IPS-18c (cell line): ENCODE data around the gene ESR1.
"Not testable (repeated sequence)": the region's sequence is repeated elsewhere in the genome, so short reads cannot be mapped to it uniquely, and the experiment has no call there.

Experiments used
- H3K4me3 ChIP-seq: 2 replicates; pipeline ENCODE4 v1.7.0; 2013; ENCODE audit warnings: low read depth, mild to moderate bottlenecking, low read length, moderate library complexity; ENCODE audit not compliant: insufficient read depth
- H3K9me3 ChIP-seq: one replicate; pipeline ENCODE4 v1.6.1; 2013; ENCODE audit warnings: mild to moderate bottlenecking, low read length, moderate library complexity; ENCODE audit not compliant: control insufficient read depth, insufficient read depth

The ESR1 gene

DNA sequence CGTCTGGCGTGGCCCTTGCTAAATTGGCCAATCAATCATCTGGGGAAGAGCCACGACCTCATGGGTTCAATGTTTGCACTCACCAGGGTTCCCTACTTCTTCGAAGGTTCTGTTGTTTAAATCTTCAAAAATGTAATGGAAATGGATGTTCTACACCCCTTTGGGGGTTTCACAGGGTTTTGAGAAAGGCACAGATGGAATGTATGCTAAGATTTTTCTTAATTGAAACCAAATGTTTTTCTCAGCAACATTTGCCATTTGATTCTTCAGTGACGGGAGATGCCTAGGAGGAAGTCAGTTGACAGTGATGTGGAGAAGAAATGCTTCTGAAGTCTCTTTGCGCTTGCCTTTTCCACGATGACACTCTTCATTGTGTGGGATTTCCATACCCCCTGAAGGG is 312.3 kb downstream of the ESR1 start:
- Histone ChIP-seq H3K9me3 (no peaks in the 10 kb centered on the region), H3K4me3 (no peak overlapping the region)

- Histone ChIP-seq H3K9me3 (no peaks in the 10 kb centered on the region), H3K4me3 (no peak overlapping the region)
These were observed 314.4 kb downstream of the ESR1 start for GRCh38 chr6:152121910-152122309.

- no peak overlapping the region for H3K4me3 ChIP-seq
These were observed 315.0 kb downstream of the ESR1 start for GRCh38 chr6:152122434-152122833.

DNA sequence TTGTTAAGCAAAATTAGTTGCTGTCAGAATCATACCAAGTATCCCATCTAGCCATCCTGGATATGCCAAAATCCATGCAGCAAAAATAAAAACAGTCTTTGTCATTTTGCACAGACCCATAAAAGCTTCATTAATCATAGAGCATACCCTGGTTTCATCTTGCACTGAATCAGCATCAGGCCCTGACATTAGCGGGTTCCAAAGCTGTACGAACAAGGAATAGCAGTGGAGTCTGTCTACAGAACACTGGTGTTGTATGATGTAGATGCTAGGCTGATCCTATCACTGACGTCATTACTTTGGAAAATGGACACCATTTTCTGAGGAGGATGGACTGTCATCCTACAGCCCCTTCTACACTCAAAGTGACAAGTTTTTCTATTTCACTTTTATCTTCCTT is 315.6 kb downstream of the ESR1 start:
- Histone ChIP-seq H3K4me3 (no peak overlapping the region), H3K9me3 (no peaks in the 10 kb centered on the region)

More at GRCh38 chr6:152122434-152122833, 315.0 kb downstream of the ESR1 start:
- no peaks in the 10 kb centered on the region for H3K9me3 ChIP-seq

DNA sequence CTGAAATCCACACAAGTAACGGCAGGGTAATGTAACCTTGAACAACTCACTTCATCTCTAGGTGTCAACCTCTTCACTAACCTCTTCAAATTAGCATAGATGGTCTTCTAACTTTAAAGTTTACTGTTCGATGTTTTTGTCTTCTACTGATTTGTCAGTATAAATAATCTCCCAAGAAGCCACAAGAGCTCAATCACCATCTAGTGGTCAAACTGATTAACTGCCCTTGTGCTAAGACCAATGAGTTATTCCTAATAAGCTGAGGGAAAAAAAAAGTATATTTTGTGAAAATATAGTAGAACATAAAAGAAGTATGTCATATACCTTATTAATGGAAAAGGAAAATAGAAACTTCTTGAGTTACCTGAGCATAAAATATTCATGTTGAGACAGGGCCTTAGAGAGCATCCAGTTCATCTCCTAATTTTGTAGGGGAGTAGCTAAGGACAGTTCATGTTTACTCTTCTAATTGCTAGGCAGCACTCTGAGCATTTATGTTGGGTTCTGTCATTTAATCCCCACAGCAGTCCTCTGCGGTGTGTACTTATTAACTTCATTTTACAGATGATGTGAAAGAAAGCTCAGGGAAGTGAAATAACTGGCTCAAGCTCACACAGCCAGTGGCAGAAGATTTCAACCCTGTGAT is 317.1 kb downstream of the ESR1 start:
- H3K4me3 ChIP-seq, result no peak overlapping the region
- no peaks in the 10 kb centered on the region for H3K9me3 ChIP-seq

DNA sequence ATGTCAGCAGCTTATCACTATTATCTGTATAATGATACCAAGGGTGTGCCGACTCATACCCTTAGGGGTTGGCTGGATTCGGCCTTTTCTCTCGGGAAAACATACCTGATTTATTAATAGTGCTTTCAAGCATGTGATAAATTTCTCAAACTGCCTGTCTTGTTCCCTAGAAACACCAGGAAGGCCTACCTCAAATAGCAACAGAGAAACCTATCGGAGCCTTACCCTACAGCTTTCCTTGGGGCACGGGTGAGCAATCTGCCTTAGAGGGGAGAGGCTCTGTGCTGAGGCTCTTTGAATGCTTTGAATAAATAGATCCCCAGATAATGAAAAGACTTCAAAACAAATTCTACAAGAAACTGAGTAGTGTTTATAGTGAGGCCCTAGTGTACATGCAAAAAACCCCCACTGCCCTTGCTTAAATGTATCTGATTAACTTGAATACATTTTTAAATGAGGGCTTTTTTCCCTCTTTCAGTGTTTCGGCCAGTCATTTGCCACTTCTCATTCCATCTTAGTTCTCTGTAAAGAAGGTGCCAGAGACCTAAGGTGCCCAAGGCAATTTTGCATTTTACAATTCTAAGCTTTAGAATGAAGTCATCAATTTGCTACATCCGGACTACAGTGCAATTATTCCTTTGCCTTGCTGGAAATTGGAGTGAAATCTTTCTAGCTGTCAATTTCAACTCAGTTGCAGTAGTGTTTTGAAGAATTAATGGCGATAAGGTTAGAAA is 320.1 kb downstream of the ESR1 start:
- no peaks in the 10 kb centered on the region for H3K9me3 ChIP-seq
- no peak overlapping the region for H3K4me3 ChIP-seq

- Histone ChIP-seq H3K9me3 (no peaks in the 10 kb centered on the region), H3K4me3 (no peak overlapping the region)
These were observed 322.2 kb downstream of the ESR1 start for GRCh38 chr6:152129691-152130151.

DNA sequence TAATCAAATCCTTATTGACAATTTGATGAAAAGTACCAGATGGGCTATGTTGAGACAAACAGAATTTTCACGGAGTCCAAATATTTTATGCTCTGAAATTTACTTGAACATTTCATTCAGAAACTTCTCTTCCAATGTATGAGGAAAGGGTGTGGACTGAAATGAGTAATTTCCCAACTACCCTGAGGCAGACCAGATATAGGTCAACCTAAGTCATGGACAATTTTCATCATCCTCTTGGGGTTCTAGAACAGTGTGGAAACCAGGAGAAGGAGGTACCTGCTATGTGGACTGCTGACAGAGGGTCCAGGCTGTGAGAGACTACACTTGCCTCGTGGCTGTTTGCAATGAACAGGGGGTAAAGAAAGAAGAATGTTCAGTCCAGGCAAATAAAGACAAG is 323.0 kb downstream of the ESR1 start:
- H3K9me3 ChIP-seq, result no peaks in the 10 kb centered on the region
- H3K4me3 ChIP-seq, result no peak overlapping the region

- Histone ChIP-seq H3K9me3 (no peaks in the 10 kb centered on the region), H3K4me3 (no peak overlapping the region)
These were observed 328.4 kb downstream of the ESR1 start for GRCh38 chr6:152135755-152136448.

- Histone ChIP-seq H3K9me3 (no peaks in the 10 kb centered on the region), H3K4me3 (no peak overlapping the region)
These were observed 329.0 kb downstream of the ESR1 start for GRCh38 chr6:152136449-152136825.

GRCh38 chr6:152138344-152138743 is 330.9 kb downstream of the ESR1 start:
- H3K9me3 ChIP-seq, H3K4me3 ChIP-seq: not testable (repeated sequence)

DNA sequence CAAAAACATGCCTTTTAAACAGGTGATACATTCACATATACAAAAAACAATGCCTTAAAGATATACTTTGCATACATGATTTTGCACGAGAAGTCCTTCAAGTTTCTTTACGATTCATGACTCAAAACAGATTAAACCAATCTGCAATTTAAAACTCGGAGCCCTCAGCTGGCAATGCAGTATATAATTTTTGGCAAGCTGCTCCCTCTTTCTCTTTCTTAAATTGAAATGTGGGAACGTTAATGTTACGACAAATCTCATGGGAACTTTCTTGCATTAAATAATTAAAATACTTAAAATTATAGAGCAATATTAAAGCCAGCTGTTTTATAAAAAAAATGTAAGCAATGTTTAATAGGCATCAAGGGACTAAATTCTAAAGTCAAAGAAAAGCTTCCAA is 334.6 kb downstream of the ESR1 start:
- no peak overlapping the region for H3K4me3 ChIP-seq
- H3K9me3 ChIP-seq, result no peaks in the 10 kb centered on the region

DNA sequence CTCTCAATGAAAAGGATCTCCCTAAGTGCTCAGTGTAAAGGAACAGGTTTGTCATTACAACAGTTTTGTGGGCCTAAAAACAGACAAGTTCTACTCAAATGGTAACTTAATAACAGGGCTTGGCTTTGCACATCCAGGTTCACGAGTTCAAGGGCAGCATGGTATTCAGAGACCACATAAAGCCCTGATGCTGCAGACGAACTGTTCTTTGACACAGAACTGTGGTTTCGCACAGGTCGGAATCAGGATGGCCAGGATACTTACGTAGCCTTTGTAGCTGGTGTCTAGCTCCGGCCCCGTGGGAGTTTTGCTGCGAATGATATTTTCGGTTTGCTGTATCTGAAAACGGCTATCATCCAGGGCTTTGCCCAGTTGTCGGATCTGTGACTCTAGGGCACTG is 335.9 kb downstream of the ESR1 start:
- H3K9me3 ChIP-seq, result no peaks in the 10 kb centered on the region

GRCh38 chr6:152146385-152146784 is 338.9 kb downstream of the ESR1 start:
- Histone ChIP-seq H3K9me3 (no peaks in the 10 kb centered on the region), H3K4me3 (no peak overlapping the region)

More for the DNA sequence above, 335.9 kb downstream of the ESR1 start:
- H3K4me3 ChIP-seq, result no peak overlapping the region

- no peak overlapping the region for H3K4me3 ChIP-seq
These were observed 339.8 kb downstream of the ESR1 start for GRCh38 chr6:152147269-152147668.

GRCh38 chr6:152148412-152148811 is 340.9 kb downstream of the ESR1 start:
- H3K4me3 ChIP-seq, result no peak overlapping the region
- H3K9me3 ChIP-seq, result no peaks in the 10 kb centered on the region

More at GRCh38 chr6:152147269-152147668, 339.8 kb downstream of the ESR1 start:
- no peaks in the 10 kb centered on the region for H3K9me3 ChIP-seq

DNA sequence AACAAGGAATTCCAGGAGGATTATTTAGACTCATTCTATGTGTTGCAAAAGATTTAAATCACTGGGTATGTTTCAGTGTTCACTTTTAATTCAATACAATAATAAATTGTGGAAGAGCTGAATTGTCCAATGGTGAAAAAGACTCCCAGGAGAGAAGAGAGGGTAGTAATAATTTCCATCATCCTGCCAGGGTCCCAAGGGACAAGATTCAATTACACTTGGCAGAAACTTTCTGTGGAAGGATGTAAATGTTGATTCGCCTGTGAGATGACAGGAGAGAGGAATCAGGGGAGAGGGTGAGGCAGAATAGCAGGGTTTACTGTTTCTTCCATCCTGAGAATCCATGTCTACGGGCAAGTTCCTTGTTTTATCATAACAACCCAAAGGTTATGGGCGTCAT is 342.7 kb downstream of the ESR1 start:
- Histone ChIP-seq H3K9me3 (no peaks in the 10 kb centered on the region), H3K4me3 (no peak overlapping the region)

DNA sequence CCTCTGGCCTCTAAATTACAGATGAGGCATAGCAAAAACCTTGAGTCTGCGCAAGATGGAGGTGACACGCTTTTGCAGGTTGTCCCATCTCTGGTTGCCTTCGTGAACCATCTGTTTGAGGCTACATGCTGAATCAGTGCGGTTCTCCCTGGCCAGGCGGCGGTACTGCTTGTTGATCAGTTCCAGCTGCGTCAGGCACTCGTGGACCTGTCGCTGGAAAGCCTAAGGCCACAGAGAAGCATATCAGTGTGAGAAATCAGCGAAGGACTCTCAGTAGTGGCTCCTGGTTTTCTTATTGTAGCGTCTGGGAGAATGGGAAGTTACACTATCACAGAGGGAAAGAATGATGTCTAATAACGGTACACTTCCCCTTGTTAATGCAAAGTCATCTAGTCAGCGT is 344.4 kb downstream of the ESR1 start:
- Histone ChIP-seq H3K4me3 (no peak overlapping the region), H3K9me3 (no peaks in the 10 kb centered on the region)
